SK-N-SH (cell line): ENCODE results near the gene TMEM164.

Source experiments
- CHD2 ChIP-seq: fragments of 150-350 bp; IDR thresholded peaks from 2 replicates; pipeline ENCODE4 v1.6.1; 2018; ENCODE audit warnings: low read length; ENCODE audit not compliant: partially characterized antibody
- ELF1 ChIP-seq: IDR thresholded peaks from 2 replicates; pipeline ENCODE4 v1.4.0; 2012
- EZH2phosphoT487 ChIP-seq: fragments of 200-600 bp; sonication (generic); IDR thresholded peaks from 2 replicates; pipeline ENCODE4 v1.6.1; 2017; ENCODE audit warnings: low read depth, mixed run types, mild to moderate bottlenecking, antibody characterized with exemption, moderate library complexity, borderline replicate concordance
- POLR2AphosphoS5 ChIP-seq: IDR thresholded peaks from 2 replicates; pipeline ENCODE4 v1.6.1; 2012; ENCODE audit warnings: low read depth, low read length
- RAD21 ChIP-seq: IDR thresholded peaks from 2 replicates; pipeline ENCODE4 v1.6.1; 2012; ENCODE audit warnings: mild to moderate bottlenecking, low read length
- SIN3A ChIP-seq: IDR thresholded peaks from 2 replicates; pipeline ENCODE4 v1.6.1; 2012; ENCODE audit warnings: low read depth, mild to moderate bottlenecking, low read length, moderate library complexity, borderline replicate concordance
- YY1 ChIP-seq: IDR thresholded peaks from 2 replicates; pipeline ENCODE4 v1.4.0; 2012; ENCODE audit warnings: low read depth, mild to moderate bottlenecking
- TF ChIP-seq, protein P1 (sequence below): fragments of 200-600 bp; sonication (generic); IDR thresholded peaks from 2 replicates; pipeline ENCODE4 v1.6.1; 2017; ENCODE audit warnings: antibody characterized with exemption, mild to moderate bottlenecking, moderate library complexity
- TF ChIP-seq, protein P2 (sequence below): IDR thresholded peaks from 2 replicates; pipeline ENCODE4 v1.6.1; 2012; ENCODE audit warnings: mild to moderate bottlenecking, low read depth, low read length, moderate library complexity
- TF ChIP-seq, protein P3 (sequence below): IDR thresholded peaks from 2 replicates; pipeline ENCODE4 v1.4.0; 2012; ENCODE audit warnings: low read depth

DNA sequence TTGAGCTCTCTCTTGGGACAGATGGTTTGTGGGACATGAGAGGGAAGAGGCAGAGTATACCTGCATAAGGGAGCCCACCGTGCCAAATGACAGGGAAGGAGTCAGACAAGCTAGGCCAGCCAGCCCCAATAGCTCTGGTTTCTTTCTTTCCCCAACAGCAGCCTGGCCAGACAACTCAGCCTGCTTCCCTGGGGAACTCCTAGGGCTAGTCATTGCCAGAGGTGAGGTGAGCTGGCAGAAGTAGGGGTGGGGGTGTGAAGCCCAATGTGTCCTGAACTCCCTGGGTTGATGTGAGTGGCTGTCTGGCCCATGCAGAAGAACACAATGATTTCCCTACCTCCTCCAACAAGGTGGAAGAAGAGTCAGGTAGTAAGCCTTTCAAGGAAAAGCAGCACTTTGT, 179.4 kb downstream of the TMEM164 start:
- TF ChIP-seq YY1 (no peak), EZH2phosphoT487 (no peak), ELF1 (no peak), SIN3A (no peak), POLR2AphosphoS5 (no peak), RAD21 (no peak), CHD2 (no peak)
- TF ChIP-seq, protein P1, sequence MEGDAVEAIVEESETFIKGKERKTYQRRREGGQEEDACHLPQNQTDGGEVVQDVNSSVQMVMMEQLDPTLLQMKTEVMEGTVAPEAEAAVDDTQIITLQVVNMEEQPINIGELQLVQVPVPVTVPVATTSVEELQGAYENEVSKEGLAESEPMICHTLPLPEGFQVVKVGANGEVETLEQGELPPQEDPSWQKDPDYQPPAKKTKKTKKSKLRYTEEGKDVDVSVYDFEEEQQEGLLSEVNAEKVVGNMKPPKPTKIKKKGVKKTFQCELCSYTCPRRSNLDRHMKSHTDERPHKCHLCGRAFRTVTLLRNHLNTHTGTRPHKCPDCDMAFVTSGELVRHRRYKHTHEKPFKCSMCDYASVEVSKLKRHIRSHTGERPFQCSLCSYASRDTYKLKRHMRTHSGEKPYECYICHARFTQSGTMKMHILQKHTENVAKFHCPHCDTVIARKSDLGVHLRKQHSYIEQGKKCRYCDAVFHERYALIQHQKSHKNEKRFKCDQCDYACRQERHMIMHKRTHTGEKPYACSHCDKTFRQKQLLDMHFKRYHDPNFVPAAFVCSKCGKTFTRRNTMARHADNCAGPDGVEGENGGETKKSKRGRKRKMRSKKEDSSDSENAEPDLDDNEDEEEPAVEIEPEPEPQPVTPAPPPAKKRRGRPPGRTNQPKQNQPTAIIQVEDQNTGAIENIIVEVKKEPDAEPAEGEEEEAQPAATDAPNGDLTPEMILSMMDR: no peak
- TF ChIP-seq, protein P2, sequence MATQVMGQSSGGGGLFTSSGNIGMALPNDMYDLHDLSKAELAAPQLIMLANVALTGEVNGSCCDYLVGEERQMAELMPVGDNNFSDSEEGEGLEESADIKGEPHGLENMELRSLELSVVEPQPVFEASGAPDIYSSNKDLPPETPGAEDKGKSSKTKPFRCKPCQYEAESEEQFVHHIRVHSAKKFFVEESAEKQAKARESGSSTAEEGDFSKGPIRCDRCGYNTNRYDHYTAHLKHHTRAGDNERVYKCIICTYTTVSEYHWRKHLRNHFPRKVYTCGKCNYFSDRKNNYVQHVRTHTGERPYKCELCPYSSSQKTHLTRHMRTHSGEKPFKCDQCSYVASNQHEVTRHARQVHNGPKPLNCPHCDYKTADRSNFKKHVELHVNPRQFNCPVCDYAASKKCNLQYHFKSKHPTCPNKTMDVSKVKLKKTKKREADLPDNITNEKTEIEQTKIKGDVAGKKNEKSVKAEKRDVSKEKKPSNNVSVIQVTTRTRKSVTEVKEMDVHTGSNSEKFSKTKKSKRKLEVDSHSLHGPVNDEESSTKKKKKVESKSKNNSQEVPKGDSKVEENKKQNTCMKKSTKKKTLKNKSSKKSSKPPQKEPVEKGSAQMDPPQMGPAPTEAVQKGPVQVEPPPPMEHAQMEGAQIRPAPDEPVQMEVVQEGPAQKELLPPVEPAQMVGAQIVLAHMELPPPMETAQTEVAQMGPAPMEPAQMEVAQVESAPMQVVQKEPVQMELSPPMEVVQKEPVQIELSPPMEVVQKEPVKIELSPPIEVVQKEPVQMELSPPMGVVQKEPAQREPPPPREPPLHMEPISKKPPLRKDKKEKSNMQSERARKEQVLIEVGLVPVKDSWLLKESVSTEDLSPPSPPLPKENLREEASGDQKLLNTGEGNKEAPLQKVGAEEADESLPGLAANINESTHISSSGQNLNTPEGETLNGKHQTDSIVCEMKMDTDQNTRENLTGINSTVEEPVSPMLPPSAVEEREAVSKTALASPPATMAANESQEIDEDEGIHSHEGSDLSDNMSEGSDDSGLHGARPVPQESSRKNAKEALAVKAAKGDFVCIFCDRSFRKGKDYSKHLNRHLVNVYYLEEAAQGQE: no peak
- TF ChIP-seq, protein P3, sequence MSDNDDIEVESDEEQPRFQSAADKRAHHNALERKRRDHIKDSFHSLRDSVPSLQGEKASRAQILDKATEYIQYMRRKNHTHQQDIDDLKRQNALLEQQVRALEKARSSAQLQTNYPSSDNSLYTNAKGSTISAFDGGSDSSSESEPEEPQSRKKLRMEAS: no peak
